ENCODE data around the gene CADPS2. TPM values are rescaled to one million over a fixed set of nuclear protein-coding genes. Genes with fewer than 3 reads are reported as not detected.

The CADPS2 gene
- total RNA-seq, 2 donors from 2014 or later: 4.3 to 11.7 TPM

DNA sequence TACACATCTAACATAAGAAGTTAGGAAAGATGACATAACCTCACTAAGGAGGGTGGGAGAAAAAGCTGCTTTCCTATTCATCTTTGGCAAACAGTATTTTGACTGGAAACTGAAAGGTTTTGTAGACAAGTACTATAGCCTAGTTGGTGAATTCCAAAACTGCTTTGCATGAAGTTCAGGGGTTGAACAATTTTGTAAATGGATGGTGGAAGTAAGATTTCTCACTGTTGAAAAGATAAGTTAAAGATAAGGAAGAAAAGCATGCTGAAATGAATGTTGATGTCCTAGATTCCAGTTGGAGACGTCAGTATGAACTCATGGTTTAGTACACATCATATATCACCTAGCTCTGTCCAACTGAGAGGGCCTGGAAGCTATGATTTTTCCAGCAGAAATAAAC lies 422.6 kb downstream of the CADPS2 start:
- Mint-ChIP-seq H3K9me3 (no peaks in the 10 kb centered on the region), H3K27ac (no peak overlapping the region), H3K4me1 (no peaks in the 10 kb centered on the region), H3K36me3 (ENCODE audit: low read depth) (no peaks in the 10 kb centered on the region), H3K27me3 (ENCODE audit: insufficient read depth) (no peaks in the 10 kb centered on the region), H3K4me3 (no peak overlapping the region)
- no peaks in the 10 kb centered on the region for H3K27me3 ChIP-seq (ENCODE audit: control insufficient read depth, insufficient read depth, low read length, poor library complexity, severe bottlenecking)
- TF ChIP-seq, protein P1, sequence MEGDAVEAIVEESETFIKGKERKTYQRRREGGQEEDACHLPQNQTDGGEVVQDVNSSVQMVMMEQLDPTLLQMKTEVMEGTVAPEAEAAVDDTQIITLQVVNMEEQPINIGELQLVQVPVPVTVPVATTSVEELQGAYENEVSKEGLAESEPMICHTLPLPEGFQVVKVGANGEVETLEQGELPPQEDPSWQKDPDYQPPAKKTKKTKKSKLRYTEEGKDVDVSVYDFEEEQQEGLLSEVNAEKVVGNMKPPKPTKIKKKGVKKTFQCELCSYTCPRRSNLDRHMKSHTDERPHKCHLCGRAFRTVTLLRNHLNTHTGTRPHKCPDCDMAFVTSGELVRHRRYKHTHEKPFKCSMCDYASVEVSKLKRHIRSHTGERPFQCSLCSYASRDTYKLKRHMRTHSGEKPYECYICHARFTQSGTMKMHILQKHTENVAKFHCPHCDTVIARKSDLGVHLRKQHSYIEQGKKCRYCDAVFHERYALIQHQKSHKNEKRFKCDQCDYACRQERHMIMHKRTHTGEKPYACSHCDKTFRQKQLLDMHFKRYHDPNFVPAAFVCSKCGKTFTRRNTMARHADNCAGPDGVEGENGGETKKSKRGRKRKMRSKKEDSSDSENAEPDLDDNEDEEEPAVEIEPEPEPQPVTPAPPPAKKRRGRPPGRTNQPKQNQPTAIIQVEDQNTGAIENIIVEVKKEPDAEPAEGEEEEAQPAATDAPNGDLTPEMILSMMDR (conservative IDR thresholded peaks at IDR 0.05): no peak
- no peaks in the 10 kb centered on the region for H3K36me3 ChIP-seq (ENCODE audit: control insufficient read depth, insufficient read depth, low read length)
- no peak overlapping the region for H3K4me3 ChIP-seq (ENCODE audit: low read length)
- no peak for DNase-seq
- H3K9me3 ChIP-seq (ENCODE audit: control insufficient read depth, low read length): no peaks in the 10 kb centered on the region
- no peaks in the 10 kb centered on the region for H3K4me1 ChIP-seq (ENCODE audit: control insufficient read depth, insufficient read depth, low read length)
- 71 to 80% methylated on average over 1 of the region's 1 CpG for WGBS, 2 experiments (ENCODE audit: insufficient coverage in 1 of 2, insufficient read length in 1 of 2)
- H3K27ac ChIP-seq (ENCODE audit: low read depth, low read length): no peak overlapping the region
- H3K9ac ChIP-seq (ENCODE audit: extremely low read depth, low read length, poor library complexity, severe bottlenecking): no peak overlapping the region

DNA sequence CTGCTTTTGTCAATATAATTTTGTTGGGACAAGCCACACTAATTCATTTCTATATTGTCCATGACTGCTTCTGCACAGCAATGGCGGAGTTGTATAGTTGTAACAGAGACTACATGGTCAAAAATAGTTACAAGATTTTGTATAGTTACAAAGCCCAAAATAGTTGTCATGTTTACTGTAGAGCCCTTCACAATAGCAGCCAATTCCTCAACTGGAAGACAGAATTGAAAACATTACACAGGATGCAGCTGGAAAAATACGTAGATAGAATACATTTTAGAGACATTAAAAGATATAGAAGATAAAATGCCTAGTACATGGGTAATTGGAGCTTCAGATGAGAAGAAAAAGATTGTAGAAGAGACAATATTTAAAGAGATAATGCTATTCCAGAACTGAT lies 425.3 kb downstream of the CADPS2 start:
- WGBS, 2 experiments (ENCODE audit: insufficient coverage in 1 of 2, insufficient read length in 1 of 2): 89% methylated on average over 2 of the region's 2 CpGs; no CpG with 5 or more reads in 1 of the 2 experiments
- Mint-ChIP-seq H3K4me3 (no peak overlapping the region), H3K36me3 (ENCODE audit: low read depth) (no peaks in the 10 kb centered on the region), H3K9me3 (no peaks in the 10 kb centered on the region), H3K4me1 (peaks cover 7% of the 10 kb centered on the region), H3K27me3 (ENCODE audit: insufficient read depth) (no peaks in the 10 kb centered on the region), H3K27ac (no peak overlapping the region)
- no peaks in the 10 kb centered on the region for H3K27me3 ChIP-seq (ENCODE audit: control insufficient read depth, insufficient read depth, low read length, poor library complexity, severe bottlenecking)
- H3K27ac ChIP-seq (ENCODE audit: low read depth, low read length): no peak overlapping the region
- H3K9ac ChIP-seq (ENCODE audit: extremely low read depth, low read length, poor library complexity, severe bottlenecking): no peak overlapping the region
- TF ChIP-seq, protein P1 (conservative IDR thresholded peaks at IDR 0.05): no peak
- H3K36me3 ChIP-seq (ENCODE audit: control insufficient read depth, insufficient read depth, low read length): no peaks in the 10 kb centered on the region
- H3K4me3 ChIP-seq (ENCODE audit: low read length): no peak overlapping the region
- no peaks in the 10 kb centered on the region for H3K4me1 ChIP-seq (ENCODE audit: control insufficient read depth, insufficient read depth, low read length)
- no peak for DNase-seq
- no peaks in the 10 kb centered on the region for H3K9me3 ChIP-seq (ENCODE audit: control insufficient read depth, low read length)

DNA sequence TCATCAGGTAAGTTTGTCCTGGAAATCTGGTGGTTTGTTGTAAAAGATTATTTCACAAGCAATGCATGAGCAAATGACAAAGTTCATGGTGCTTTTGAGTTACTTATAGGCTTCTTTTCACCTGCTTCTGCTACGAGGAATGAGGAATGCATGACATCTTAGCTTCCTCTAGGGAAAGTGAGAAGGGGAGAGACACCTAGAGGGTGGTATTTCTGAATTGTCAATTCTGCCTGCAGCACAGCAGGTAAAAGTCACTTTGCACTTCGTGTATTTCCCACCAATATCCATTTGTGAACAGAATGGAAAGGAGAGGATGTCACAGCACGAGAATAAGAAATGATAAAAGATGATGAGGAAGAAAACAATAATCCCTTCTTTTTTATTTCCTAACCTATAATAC lies 428.3 kb downstream of the CADPS2 start:
- Histone ChIP-seq H3K27me3 (ENCODE audit: control insufficient read depth, insufficient read depth, low read length, poor library complexity, severe bottlenecking) (no peaks in the 10 kb centered on the region), H3K9ac (ENCODE audit: extremely low read depth, low read length, poor library complexity, severe bottlenecking) (no peak overlapping the region), H3K36me3 (ENCODE audit: control insufficient read depth, insufficient read depth, low read length) (no peaks in the 10 kb centered on the region), H3K27ac (ENCODE audit: low read depth, low read length) (no peak overlapping the region), H3K9me3 (ENCODE audit: control insufficient read depth, low read length) (no peaks in the 10 kb centered on the region), H3K4me1 (ENCODE audit: control insufficient read depth, insufficient read depth, low read length) (no peaks in the 10 kb centered on the region), H3K4me3 (ENCODE audit: low read length) (no peak overlapping the region)
- Mint-ChIP-seq H3K27me3 (ENCODE audit: insufficient read depth) (no peaks in the 10 kb centered on the region), H3K4me3 (no peak overlapping the region), H3K9me3 (no peaks in the 10 kb centered on the region), H3K27ac (no peak overlapping the region), H3K36me3 (ENCODE audit: low read depth) (no peaks in the 10 kb centered on the region), H3K4me1 (peaks cover 12% of the 10 kb centered on the region)
- TF ChIP-seq, protein P1 (conservative IDR thresholded peaks at IDR 0.05): peak; percentile 55
- no peak for DNase-seq
- WGBS, 2 experiments (ENCODE audit: insufficient coverage in 1 of 2, insufficient read length in 1 of 2): 12% methylated on average over 2 of the region's 3 CpGs; no CpG with 5 or more reads in 1 of the 2 experiments
